ENCODE results near the gene DNAH1. TPM values are rescaled to one million over a fixed set of nuclear protein-coding genes. Genes with fewer than 3 reads are reported as not detected.

The DNAH1 gene
- total RNA-seq, 1 donor from 2014 or later: 11.2 TPM

GRCh38 chr3:52357151-52358080 lies 41.3 kb downstream of the DNAH1 start:
- peaks cover 42% of the 10 kb centered on the region for H3K36me3 ChIP-seq

DNA sequence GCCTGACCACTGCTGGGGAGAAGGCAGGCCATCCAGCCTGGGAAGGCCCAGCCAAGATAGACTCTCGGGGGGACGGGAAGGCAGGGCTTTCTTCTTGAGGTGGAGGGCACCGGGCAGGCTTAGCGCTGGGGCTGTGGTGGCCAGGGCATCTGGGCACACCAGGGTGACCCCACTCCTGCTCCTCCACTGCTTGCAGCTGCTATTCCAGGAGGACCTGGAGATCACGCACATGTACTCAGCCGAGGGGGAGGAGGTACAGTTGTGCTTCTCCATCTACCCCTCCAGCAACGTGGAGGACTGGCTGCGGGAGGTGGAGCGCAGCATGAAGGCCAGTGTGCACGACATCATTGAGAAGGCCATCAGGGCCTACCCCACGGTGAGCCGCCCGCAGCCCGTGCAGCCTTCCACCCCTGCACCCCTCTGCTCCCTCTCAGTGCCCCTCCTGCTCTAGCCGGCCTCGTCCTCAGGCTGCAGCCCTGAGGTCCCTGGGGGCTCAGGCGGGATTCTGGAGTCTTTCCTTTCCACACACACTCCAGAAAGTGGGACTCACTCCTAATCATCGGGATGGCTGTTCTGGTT lies 42.3 kb downstream of the DNAH1 start:
- Histone ChIP-seq H3K9me3 (no peaks in the 10 kb centered on the region), H3K4me3 (no peak overlapping the region), H3K27ac (no peak overlapping the region), H3K27me3 (no peaks in the 10 kb centered on the region), H3K4me1 (no peaks in the 10 kb centered on the region), H3K36me3 (peaks cover 42% of the 10 kb centered on the region)
- DNase-seq (no peak), ATAC-seq (no peak)
- intact Hi-C loops (cut with DNase I): no loop called here
- TF ChIP-seq, protein P1, sequence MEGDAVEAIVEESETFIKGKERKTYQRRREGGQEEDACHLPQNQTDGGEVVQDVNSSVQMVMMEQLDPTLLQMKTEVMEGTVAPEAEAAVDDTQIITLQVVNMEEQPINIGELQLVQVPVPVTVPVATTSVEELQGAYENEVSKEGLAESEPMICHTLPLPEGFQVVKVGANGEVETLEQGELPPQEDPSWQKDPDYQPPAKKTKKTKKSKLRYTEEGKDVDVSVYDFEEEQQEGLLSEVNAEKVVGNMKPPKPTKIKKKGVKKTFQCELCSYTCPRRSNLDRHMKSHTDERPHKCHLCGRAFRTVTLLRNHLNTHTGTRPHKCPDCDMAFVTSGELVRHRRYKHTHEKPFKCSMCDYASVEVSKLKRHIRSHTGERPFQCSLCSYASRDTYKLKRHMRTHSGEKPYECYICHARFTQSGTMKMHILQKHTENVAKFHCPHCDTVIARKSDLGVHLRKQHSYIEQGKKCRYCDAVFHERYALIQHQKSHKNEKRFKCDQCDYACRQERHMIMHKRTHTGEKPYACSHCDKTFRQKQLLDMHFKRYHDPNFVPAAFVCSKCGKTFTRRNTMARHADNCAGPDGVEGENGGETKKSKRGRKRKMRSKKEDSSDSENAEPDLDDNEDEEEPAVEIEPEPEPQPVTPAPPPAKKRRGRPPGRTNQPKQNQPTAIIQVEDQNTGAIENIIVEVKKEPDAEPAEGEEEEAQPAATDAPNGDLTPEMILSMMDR (IDR thresholded peaks at IDR 0.05): no peak

More at GRCh38 chr3:52357151-52358080, 41.3 kb downstream of the DNAH1 start:
- Histone ChIP-seq H3K27me3 (no peaks in the 10 kb centered on the region), H3K4me3 (no peak overlapping the region), H3K9me3 (no peaks in the 10 kb centered on the region), H3K27ac (no peak overlapping the region), H3K4me1 (no peaks in the 10 kb centered on the region)
- TF ChIP-seq, protein P1 (IDR thresholded peaks at IDR 0.05): no peak
- intact Hi-C loops (cut with DNase I): no loop called here
- DNase-seq (no peak), ATAC-seq (no peak)

GRCh38 chr3:52359116-52359855 lies 43.2 kb downstream of the DNAH1 start:
- no peaks in the 10 kb centered on the region for H3K9me3 ChIP-seq
- TF ChIP-seq, protein P1 (IDR thresholded peaks at IDR 0.05): no peak
- ATAC-seq (no peak), DNase-seq (no peak)
- H3K36me3 ChIP-seq: peaks cover 33% of the 10 kb centered on the region
- H3K27ac ChIP-seq: no peak overlapping the region
- no peak overlapping the region for H3K4me3 ChIP-seq
- no peaks in the 10 kb centered on the region for H3K27me3 ChIP-seq
- no peaks in the 10 kb centered on the region for H3K4me1 ChIP-seq
- intact Hi-C loops (cut with DNase I): no loop called here

- Histone ChIP-seq H3K4me3 (no peak overlapping the region), H3K4me1 (no peaks in the 10 kb centered on the region), H3K27me3 (no peaks in the 10 kb centered on the region), H3K36me3 (peaks cover 29% of the 10 kb centered on the region), H3K27ac (no peak overlapping the region), H3K9me3 (no peaks in the 10 kb centered on the region)
- TF ChIP-seq, protein P1 (IDR thresholded peaks at IDR 0.05): no peak
- DNase-seq: no peak
- ATAC-seq: no peak
- intact Hi-C loops (cut with DNase I): no loop called here
These were observed 44.9 kb downstream of the DNAH1 start for GRCh38 chr3:52361011-52361410.

- Histone ChIP-seq H3K27me3 (no peaks in the 10 kb centered on the region), H3K36me3 (peaks cover 29% of the 10 kb centered on the region), H3K4me3 (no peak overlapping the region), H3K9me3 (no peaks in the 10 kb centered on the region), H3K27ac (no peak overlapping the region), H3K4me1 (no peaks in the 10 kb centered on the region)
- intact Hi-C loops (cut with DNase I): no loop called here
- no peak for ATAC-seq
- DNase-seq: no peak
- TF ChIP-seq, protein P1 (IDR thresholded peaks at IDR 0.05): no peak
These were observed 45.3 kb downstream of the DNAH1 start for GRCh38 chr3:52361454-52361853.
